Inflammatory macrophage (primary cell): Measurements from ENCODE around the gene MB21D2.

ENCODE experiments used
- DNase-seq, 2 donors: peaks; one replicate each; pipeline ENCODE4 v3.0.0-alpha.2; 2020 to 2022

The MB21D2 gene

GRCh38 chr3:192923731-192924130, 6.1 kb upstream of the MB21D2 start:
- no peak for DNase-seq

DNA sequence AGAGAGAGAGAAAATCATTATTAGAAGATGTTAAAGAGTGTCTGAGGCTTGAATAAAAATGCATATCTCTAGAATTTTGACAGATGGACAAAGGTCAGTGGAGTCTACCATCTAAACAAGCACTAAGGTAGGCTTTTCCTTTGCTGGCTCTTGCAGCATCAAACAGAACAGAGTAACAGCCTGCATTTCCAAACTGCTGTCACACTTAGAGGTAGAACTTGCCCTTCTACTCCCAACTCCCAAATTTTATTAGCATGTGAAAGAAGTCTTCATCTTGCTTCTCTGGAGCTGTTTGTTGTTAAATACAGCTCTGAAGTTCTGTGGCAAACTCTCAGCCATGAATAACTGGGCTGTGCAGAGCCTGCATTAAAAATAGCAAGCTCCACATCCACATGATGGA, 4.1 kb upstream of the MB21D2 start:
- DNase-seq, result no peak

GRCh38 chr3:192920411-192920810, 2.8 kb upstream of the MB21D2 start:
- DNase-seq, result no peak

GRCh38 chr3:192919901-192920300, 2.2 kb upstream of the MB21D2 start:
- peak; percentile 58 to 63 for DNase-seq

DNA sequence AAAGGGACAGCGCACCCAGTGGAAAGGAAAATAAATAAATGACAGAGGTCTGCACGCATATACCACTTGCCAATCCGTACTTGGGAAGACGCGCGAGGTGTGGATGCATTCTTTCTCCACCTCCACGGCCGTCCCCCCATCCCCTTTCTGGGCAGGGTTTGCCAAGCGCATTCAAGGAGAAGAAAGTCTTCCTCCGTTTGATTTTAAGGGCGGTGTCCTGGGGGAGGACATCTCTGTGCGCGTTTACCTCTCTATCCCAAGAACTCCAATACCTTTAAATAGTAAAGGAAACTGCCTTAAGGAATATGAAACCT, 576 bp upstream of the MB21D2 start:
- no peak for DNase-seq

- DNase-seq, result peak; percentile 57 to 78
Measured at GRCh38 chr3:192917028-192917403, 640 bp downstream of the MB21D2 start.

GRCh38 chr3:192916371-192917027, 1.2 kb downstream of the MB21D2 start:
- DNase-seq, result no peak

DNA sequence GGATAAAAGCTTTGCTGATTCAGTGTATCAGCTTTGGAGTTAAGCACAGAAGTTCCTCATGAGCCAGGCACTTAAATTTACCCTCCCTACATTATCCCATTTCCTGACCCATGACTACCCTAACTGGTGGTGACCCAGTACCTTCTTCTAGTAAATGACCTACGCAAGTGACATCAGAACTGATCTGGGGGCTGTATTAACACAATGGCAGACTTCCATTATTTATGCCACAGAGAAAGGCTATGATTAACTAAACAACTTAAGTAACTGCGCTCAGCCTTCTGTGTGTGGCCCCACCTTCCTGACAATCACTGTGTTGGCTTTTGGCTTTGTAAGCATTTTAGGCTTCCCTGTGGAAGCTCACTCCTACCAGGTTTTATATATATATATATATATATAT, 1.9 kb downstream of the MB21D2 start:
- DNase-seq, result peak; percentile 39 to 61

DNA sequence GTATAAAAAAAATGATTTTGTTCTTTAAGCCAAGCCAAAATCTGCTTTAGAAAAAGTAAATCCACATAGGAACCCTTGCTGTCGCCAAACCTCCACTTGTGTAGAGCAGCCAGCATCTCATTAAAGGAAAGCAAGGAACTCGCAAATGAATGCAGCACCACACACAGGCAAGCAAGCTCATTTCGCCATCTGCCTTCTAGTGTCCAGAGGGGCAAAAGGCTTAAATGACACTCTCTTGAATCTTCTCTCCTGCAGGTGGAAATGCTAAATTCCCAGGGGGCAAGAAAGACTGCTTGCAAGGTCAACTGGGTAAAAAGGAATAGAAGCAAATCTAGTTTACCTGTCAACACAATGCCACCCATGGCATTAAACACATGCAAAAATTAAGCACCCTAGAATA, 2.4 kb downstream of the MB21D2 start:
- peak; percentile 24 to 37 for DNase-seq

GRCh38 chr3:192914848-192915247, 2.8 kb downstream of the MB21D2 start:
- no peak for DNase-seq

DNA sequence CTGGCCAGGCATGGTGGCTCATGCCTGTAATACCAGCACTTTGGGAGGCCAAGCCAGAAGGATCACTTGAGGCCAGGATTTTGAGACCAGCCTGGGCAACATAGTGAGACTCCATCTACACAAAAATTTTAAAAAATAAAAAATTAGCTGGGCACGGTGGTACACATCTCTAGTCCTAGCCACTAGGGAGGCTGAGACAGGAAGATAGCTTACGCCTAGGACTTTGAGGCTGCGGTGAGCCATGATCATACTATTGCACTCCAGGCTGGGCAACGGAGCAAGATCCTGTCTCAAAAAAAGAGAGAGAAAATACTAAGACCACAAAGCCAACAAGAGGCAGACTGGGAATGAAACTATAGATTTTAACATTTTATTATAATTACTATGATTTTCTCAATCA, 4.1 kb downstream of the MB21D2 start:
- no peak for DNase-seq

DNA sequence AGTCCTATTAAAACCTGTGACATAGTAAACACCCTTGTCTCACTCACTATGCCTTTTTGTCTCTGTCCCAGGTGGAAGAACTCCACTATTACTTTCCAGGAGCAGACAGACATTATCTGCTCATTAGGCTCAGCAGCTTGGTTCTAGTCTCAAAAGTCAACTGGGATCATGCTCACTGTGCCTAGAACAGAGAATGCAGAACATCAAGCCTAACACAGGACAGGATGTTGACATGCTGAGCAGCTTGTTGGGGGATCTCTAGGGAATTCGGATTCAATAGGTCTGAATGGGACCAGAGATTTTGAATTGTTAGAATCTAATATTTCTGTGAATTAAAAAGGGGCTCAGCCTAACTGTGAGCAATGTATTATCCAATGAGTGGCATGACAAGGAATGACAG, 6.4 kb downstream of the MB21D2 start:
- DNase-seq, result no peak

GRCh38 chr3:192907784-192908183, 9.9 kb downstream of the MB21D2 start:
- no peak for DNase-seq

- no peak for DNase-seq
Measured at GRCh38 chr3:192906940-192907339, 10.7 kb downstream of the MB21D2 start.

GRCh38 chr3:192905980-192906678, 11.5 kb downstream of the MB21D2 start:
- DNase-seq, result no peak

GRCh38 chr3:192904632-192905289, 12.9 kb downstream of the MB21D2 start:
- no peak for DNase-seq

DNA sequence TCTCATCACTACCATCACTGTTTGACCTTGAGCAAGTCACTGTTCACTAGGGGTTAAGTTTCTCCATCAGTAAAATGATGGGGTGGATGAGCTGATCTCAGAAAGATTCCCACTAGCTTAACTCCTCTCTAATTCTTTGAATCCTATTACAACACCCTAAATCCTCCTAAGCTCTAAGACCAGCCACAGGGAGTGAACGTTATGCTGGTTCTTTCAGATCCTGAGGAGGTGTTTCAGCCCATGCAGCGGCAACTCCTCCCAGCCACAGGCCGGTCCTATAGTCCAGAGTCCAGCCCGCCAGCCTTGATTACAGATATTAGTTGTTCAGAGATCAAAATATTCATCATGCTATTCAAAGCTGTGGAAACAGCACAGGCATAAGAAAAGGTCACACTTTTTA, 15.1 kb downstream of the MB21D2 start:
- DNase-seq, result no peak

DNA sequence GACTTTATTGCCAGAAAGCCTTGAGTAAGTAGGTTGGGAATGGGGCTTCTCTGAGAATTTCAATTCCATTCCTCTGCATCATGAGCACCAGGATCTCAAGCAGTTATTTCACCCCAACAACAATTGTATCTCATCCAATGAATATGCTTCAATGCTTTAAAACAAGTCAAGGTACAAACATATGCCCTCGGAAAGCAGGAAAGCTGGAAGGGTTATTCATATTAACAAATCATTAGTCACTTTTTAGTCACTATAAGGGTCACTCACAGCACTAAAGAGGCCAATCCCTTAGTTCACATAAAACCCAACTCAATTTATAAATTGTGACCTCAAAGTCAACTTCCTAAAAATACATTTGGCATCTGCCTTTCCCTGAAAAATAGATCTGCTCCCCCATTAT, 16.2 kb downstream of the MB21D2 start:
- no peak for DNase-seq

DNA sequence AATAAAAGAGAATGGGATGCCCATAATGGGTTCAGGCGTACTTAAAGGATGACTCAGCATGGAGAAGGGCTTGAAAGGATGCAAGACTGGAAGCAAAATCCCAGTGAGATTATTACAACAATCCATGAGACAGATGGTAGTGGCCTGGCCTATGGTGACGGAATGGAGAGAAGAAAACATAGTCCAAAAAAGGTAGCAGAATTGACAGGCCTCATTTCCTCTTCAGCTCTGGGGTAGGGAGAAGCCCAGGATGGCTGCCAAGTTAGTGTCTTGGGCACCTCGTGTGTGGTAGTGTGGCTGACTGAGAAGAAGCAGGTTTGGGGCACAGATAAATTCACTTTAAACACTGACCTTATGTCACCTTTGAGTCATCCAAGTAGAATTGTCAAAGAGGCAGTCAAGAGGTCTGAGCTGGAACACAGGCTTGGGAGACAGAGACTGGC, 18.1 kb downstream of the MB21D2 start:
- peak in 1 of 2 donors; percentile 37 for DNase-seq

GRCh38 chr3:192897005-192897404, 20.7 kb downstream of the MB21D2 start:
- DNase-seq, result peak in 1 of 2 donors; percentile 46

- DNase-seq, result no peak
Measured at GRCh38 chr3:192896208-192896607, 21.4 kb downstream of the MB21D2 start.

DNA sequence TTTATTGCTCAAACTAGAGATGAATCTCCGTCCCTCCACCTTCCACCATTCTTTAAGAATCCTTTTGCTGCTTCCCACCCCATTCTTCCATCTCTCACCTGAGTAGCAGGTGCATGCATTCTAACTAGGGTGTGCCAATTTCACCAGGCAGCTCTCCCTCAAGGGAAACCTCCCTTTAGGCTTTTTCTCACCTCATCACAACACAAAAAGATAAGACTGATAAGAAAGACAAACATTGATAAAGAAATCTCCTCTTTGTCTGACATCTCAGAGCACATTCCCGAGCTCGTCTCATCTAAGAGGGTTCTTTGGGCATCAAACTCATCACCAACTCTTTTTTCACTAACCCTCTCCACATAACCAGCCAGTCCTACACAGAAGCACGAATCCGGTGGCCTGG, 23.0 kb downstream of the MB21D2 start:
- DNase-seq, result no peak

- DNase-seq, result peak; percentile 92 to 94
Measured at GRCh38 chr3:192892981-192893700, 24.5 kb downstream of the MB21D2 start.
